Thyroid gland (tissue), 4 donors: ENCODE measurements around the gene ROBO4. TPM values are rescaled to one million over a fixed set of nuclear protein-coding genes. Genes with fewer than 3 reads are reported as not detected.

Source experiments
- DNase-seq, 2 donors: peaks; one replicate each; pipeline ENCODE4 v3.0.0-alpha.2; 2019
- H3K27ac ChIP-seq, 3 donors: fragments of 200-600 bp; sonication (generic); 1 replicate in 2 of 3; 2 replicates in 1 of 3; pipeline ENCODE4 v1.5.1; 2016 to 2019; ENCODE audit warnings: mild to moderate bottlenecking in 1 of 3, moderate library complexity in 1 of 3
- H3K27me3 ChIP-seq: fragments of 200-600 bp; sonication (generic); one replicate; pipeline ENCODE4 v1.5.1; 2019
- H3K36me3 ChIP-seq, 2 donors: fragments of 200-600 bp; sonication (generic); one replicate each; pipeline ENCODE4 v1.5.1; 2016 to 2019
- H3K4me1 ChIP-seq, 2 donors: fragments of 200-600 bp; sonication (generic); one replicate each; pipeline ENCODE4 v1.5.1; 2017 to 2019
- H3K4me3 ChIP-seq, 3 donors: fragments of 200-600 bp; sonication (generic); replicated peaks in 1 of 3; 1 replicate in 2 of 3; 2 replicates in 1 of 3; pipeline ENCODE4 v1.5.1; 2016; ENCODE audit warnings: mild to moderate bottlenecking in 1 of 3
- H3K9me3 ChIP-seq: fragments of 200-600 bp; sonication (generic); one replicate; pipeline ENCODE4 v1.5.1; 2017
- CTCF ChIP-seq, 6 experiments: fragments of 200-600 bp in 3 of 6; fragments of 450-650 bp in 3 of 6; sonication (generic) in 3 of 6; IDR thresholded peaks; one replicate each; pipeline ENCODE4 v1.5.1; 2016 to 2019; ENCODE audit warnings: antibody characterized with exemption in 6 of 6, mild to moderate bottlenecking in 2 of 6, inconsistent platforms in 1 of 6, moderate library complexity in 1 of 6
- POLR2A ChIP-seq, 2 donors: fragments of 450-650 bp; IDR thresholded peaks; one replicate each; pipeline ENCODE4 v1.6.1; 2017; ENCODE audit warnings: antibody characterized with exemption in 2 of 2, mild to moderate bottlenecking in 2 of 2, moderate library complexity in 1 of 2
- WGBS, 2 donors: methylation state at CpG; one replicate each; pipeline ENCODE4 v1.1.5; 2017; 5-methylcytosine and 5-hydroxymethylcytosine counted together
- intact Hi-C: fragments of 100-400 bp; cut with DNase I; formaldehyde crosslinking; loops from one replicate; pipeline ENCODE4 v1.15.1; 2023
- total RNA-seq, 4 donors: library from RNA; depleted of rRNA; stranded (reverse); fragments of >200 nt; gene quantifications; one replicate each; pipeline ENCODE4 v1.2.3, GENCODE V29; 2016

Gene ROBO4
- total RNA-seq, 4 donors from 2014 or later: 12.3 to 47.6 (median 32.6) TPM

- Histone ChIP-seq H3K4me3 (no peak overlapping the region), H3K36me3 (no peaks in the 10 kb centered on the region), H3K27me3 (no peaks in the 10 kb centered on the region), H3K9me3 (no peaks in the 10 kb centered on the region), H3K4me1 (peaks cover 0 to 10% of the 10 kb centered on the region in 2 donors), H3K27ac (no peak overlapping the region)
- no peak for DNase-seq
- 93 to 97% methylated on average over 2 of the region's 2 CpGs for WGBS, 2 donors
- TF ChIP-seq CTCF (IDR thresholded peaks at IDR 0.05) (no peak), POLR2A (IDR thresholded peaks at IDR 0.05) (no peak)
- intact Hi-C loops: no loop called here
Measured at GRCh38 chr11:124889191-124890091, 8.2 kb downstream of the ROBO4 start.

GRCh38 chr11:124887667-124888013, 10.0 kb downstream of the ROBO4 start:
- Histone ChIP-seq H3K4me1 (peaks cover 0 to 12% of the 10 kb centered on the region in 2 donors), H3K4me3 (no peak overlapping the region), H3K9me3 (no peaks in the 10 kb centered on the region), H3K27me3 (no peaks in the 10 kb centered on the region), H3K36me3 (no peaks in the 10 kb centered on the region), H3K27ac (no peak overlapping the region)
- TF ChIP-seq POLR2A (IDR thresholded peaks at IDR 0.05) (no peak), CTCF (IDR thresholded peaks at IDR 0.05) (no peak)
- intact Hi-C loops: no loop called here
- DNase-seq: no peak
- 88 to 89% methylated on average over 3 of the region's 3 CpGs for WGBS, 2 donors

- H3K27me3 ChIP-seq: no peaks in the 10 kb centered on the region
- H3K4me1 ChIP-seq: peaks cover 0 to 14% of the 10 kb centered on the region in 2 donors
- no peak for DNase-seq
- H3K4me3 ChIP-seq: no peak overlapping the region
- no peaks in the 10 kb centered on the region for H3K9me3 ChIP-seq
- H3K36me3 ChIP-seq: no peaks in the 10 kb centered on the region
- intact Hi-C loops: no loop called here
- TF ChIP-seq CTCF (IDR thresholded peaks at IDR 0.05): no peak
- no peak overlapping the region for H3K27ac ChIP-seq
- 85 to 88% methylated on average over 12 of the region's 12 CpGs for WGBS, 2 donors
Measured at GRCh38 chr11:124886978-124887666, 10.5 kb downstream of the ROBO4 start.

- no peak overlapping the region for H3K27ac ChIP-seq
Measured at GRCh38 chr11:124886476-124886875, 11.2 kb downstream of the ROBO4 start.

More at GRCh38 chr11:124886476-124886875, 11.2 kb downstream of the ROBO4 start:
- H3K36me3 ChIP-seq: no peaks in the 10 kb centered on the region
- H3K4me1 ChIP-seq: peaks cover 0 to 14% of the 10 kb centered on the region in 2 donors
- H3K4me3 ChIP-seq: no peak overlapping the region
- no peak for DNase-seq
- intact Hi-C loops: no loop called here
- H3K9me3 ChIP-seq: no peaks in the 10 kb centered on the region
- TF ChIP-seq CTCF (IDR thresholded peaks at IDR 0.05): no peak
- no peak for TF ChIP-seq POLR2A (IDR thresholded peaks at IDR 0.05)
- WGBS, 2 donors: 75 to 82% methylated on average over 11 of the region's 11 CpGs
- H3K27me3 ChIP-seq: no peaks in the 10 kb centered on the region
